Endothelial cell of umbilical vein (primary cell): ENCODE results near the gene HDHD5. TPM values are rescaled to one million over a fixed set of nuclear protein-coding genes. Genes with fewer than 3 reads are reported as not detected.

Source experiments
- BruUV-seq: library from RNA; stranded (reverse); fragments of 400-500 nt; replicated peaks from 2 replicates; lab custom pipeline; 2021; lab: Mats Ljungman, UMichigan
- CTCF ChIA-PET: fragments of 300-600, 350-600 bp; sonication (Branson Sonifier 250); formaldehyde crosslinking; loops from one replicate; lab custom pipeline; 2021; ENCODE audit warnings: antibody characterized with exemption, inconsistent platforms; lab: Charles Lee
- POLR2A ChIA-PET: fragments of 300-600, 350-600 bp; sonication (Branson Sonifier 250); formaldehyde crosslinking; loops from one replicate; lab custom pipeline; 2021; ENCODE audit warnings: antibody characterized with exemption, inconsistent platforms; lab: Charles Lee
- DNase-seq: peaks from one replicate; pipeline ENCODE4 v3.0.0-alpha.2; 2011; ENCODE audit warnings: low read depth, low spot score
- FAIRE-seq: peaks from 2 replicates; lab custom pipeline; 2011; peaks lifted over from hg19 to GRCh38; lab: Jason Lieb, UNC
- H2AFZ ChIP-seq: 2 replicates; pipeline ENCODE4 v1.6.0; 2012; ENCODE audit warnings: low read depth, low read length, control low read depth, inconsistent platforms
- H3K27ac ChIP-seq: 2 replicates; pipeline ENCODE4 v1.5.1; 2011; ENCODE audit warnings: low read depth, mild to moderate bottlenecking, control low read depth, low read length, moderate library complexity; ENCODE audit not compliant: insufficient read depth
- H3K27me3 ChIP-seq, 2 experiments: 2 replicates each; pipeline versions ENCODE4 v1.6.0 to v1.6.1; 2011; ENCODE audit warnings: low read length in 2 of 2, mixed read lengths in 1 of 2; ENCODE audit not compliant: control insufficient read depth in 2 of 2, insufficient read depth in 2 of 2
- H3K36me3 ChIP-seq, 2 experiments: 2 replicates in 1 of 2; 3 replicates in 1 of 2; pipeline ENCODE4 v1.5.1; 2011; ENCODE audit warnings: low read length in 2 of 2, mild to moderate bottlenecking in 1 of 2, moderate library complexity in 1 of 2; ENCODE audit not compliant: control insufficient read depth in 2 of 2, insufficient read depth in 2 of 2; ENCODE audit errors: extremely low read depth in 1 of 2
- H3K4me1 ChIP-seq: 3 replicates; pipeline ENCODE4 v1.5.1; 2011; ENCODE audit warnings: mild to moderate bottlenecking, low read length; ENCODE audit not compliant: control insufficient read depth, insufficient read depth; ENCODE audit errors: extremely low read depth
- H3K4me2 ChIP-seq: 2 replicates; pipeline ENCODE4 v1.6.1; 2011; ENCODE audit warnings: low read length, control low read depth, mixed read lengths; ENCODE audit not compliant: insufficient read depth
- H3K4me3 ChIP-seq, 3 experiments: fragments of 200-600 bp in 1 of 3; sonication (generic), shearing (Covaris generic) in 1 of 3; replicated peaks in 1 of 3; 2 replicates each; pipeline ENCODE4 v1.5.1; 2011 to 2016; ENCODE audit warnings: control low read depth in 3 of 3, low read length in 3 of 3, mild to moderate bottlenecking in 2 of 3, inconsistent platforms in 1 of 3, low read depth in 1 of 3, moderate library complexity in 1 of 3; ENCODE audit not compliant: insufficient read depth in 1 of 3
- H3K79me2 ChIP-seq: 2 replicates; pipeline ENCODE4 v1.6.0; 2012; ENCODE audit warnings: low read length, inconsistent platforms; ENCODE audit not compliant: control insufficient read depth, insufficient read depth
- H3K9ac ChIP-seq: replicated peaks from 2 replicates; pipeline ENCODE3; 2011; ENCODE audit warnings: low read length, control low read depth; ENCODE audit not compliant: insufficient read depth; ENCODE audit errors: extremely low read depth
- H3K9me1 ChIP-seq: replicated peaks from 3 replicates; pipeline ENCODE4 v1.6.0; 2011; ENCODE audit warnings: mild to moderate bottlenecking, low read length; ENCODE audit not compliant: control insufficient read depth, insufficient read depth; ENCODE audit errors: extremely low read depth
- H3K9me3 ChIP-seq: replicated peaks from 2 replicates; pipeline ENCODE4 v1.5.1; 2012; ENCODE audit warnings: low read length, inconsistent platforms; ENCODE audit not compliant: control insufficient read depth, insufficient read depth
- H4K20me1 ChIP-seq: replicated peaks from 2 replicates; pipeline ENCODE3; 2011; ENCODE audit warnings: mild to moderate bottlenecking, low read length; ENCODE audit not compliant: control insufficient read depth, insufficient read depth; ENCODE audit errors: extremely low read depth
- EZH2 ChIP-seq: IDR thresholded peaks from 2 replicates; pipeline ENCODE4 v1.6.1; 2012; ENCODE audit warnings: borderline replicate concordance, low read depth, mild to moderate bottlenecking, moderate library complexity, low read length, inconsistent platforms; ENCODE audit not compliant: severe bottlenecking
- FOS ChIP-seq: IDR thresholded peaks from 2 replicates; pipeline ENCODE4 v1.6.1; 2011; ENCODE audit warnings: mild to moderate bottlenecking, low read length, moderate library complexity, borderline replicate concordance; ENCODE audit not compliant: insufficient read depth
- GATA2 ChIP-seq: IDR thresholded peaks from 2 replicates; pipeline ENCODE4 v1.7.0; 2011; ENCODE audit warnings: low read depth, mild to moderate bottlenecking, moderate library complexity, mixed read lengths, low read length; ENCODE audit not compliant: insufficient read length, insufficient read depth
- JUN ChIP-seq: IDR thresholded peaks from 2 replicates; pipeline ENCODE4 v1.6.1; 2011; ENCODE audit warnings: borderline replicate concordance, low read depth; ENCODE audit not compliant: insufficient read length, insufficient read depth
- MAX ChIP-seq: IDR thresholded peaks from 2 replicates; pipeline ENCODE4 v1.6.1; 2011; ENCODE audit not compliant: insufficient read depth, insufficient read length
- MYC ChIP-seq: IDR thresholded peaks from one replicate; pipeline ENCODE4 v1.6.1; 2011; ENCODE audit warnings: mild to moderate bottlenecking, low read depth, low read length
- POLR2A ChIP-seq: IDR thresholded peaks from 2 replicates; pipeline ENCODE4 v1.6.1; 2012; ENCODE audit warnings: low read depth, mild to moderate bottlenecking, control low read depth, low read length
- POLR2AphosphoS5 ChIP-seq: IDR thresholded peaks from 2 replicates; pipeline ENCODE4 v1.6.1; 2012; ENCODE audit warnings: low read depth, mild to moderate bottlenecking, control low read depth, low read length, moderate library complexity; ENCODE audit not compliant: insufficient read depth
- dilution Hi-C: fragments of 300-500 bp; cut with MboI; formaldehyde crosslinking; loops from one replicate; pipeline ENCODE4 v1.15.0; 2019; ENCODE audit warnings: low sequenced_read_pairs; ENCODE audit not compliant: extremely low pct_ligation_motif_present
- intact Hi-C: fragments of 100-400 bp; cut with micrococcal nuclease; formaldehyde crosslinking; loops from one replicate; pipeline ENCODE4 v1.10.0; 2022
- polyA plus RNA-seq, 4 experiments: library from polyadenylated mRNA; depleted of rRNA in 3 of 4; stranded (reverse) in 3 of 4; unstranded in 1 of 4; fragments of >200 nt; gene quantifications; 2 replicates each; pipeline versions ENCODE4 v1.2.1 to v1.2.3, GENCODE V29; 2011 to 2012; ENCODE audit warnings: missing spikeins in 1 of 4
- total RNA-seq: library from RNA; stranded (reverse); gene quantifications from 2 replicates; pipeline ENCODE4 v1.2.3, GENCODE V29; 2021
- TF ChIP-seq, protein P1 (sequence below), 2 donors: IDR thresholded peaks; 1 replicate in 1 of 2; 2 replicates in 1 of 2; pipeline ENCODE4 v1.5.1; 2011; ENCODE audit warnings: low read length in 2 of 2, mild to moderate bottlenecking in 2 of 2, moderate library complexity in 2 of 2, control low read depth in 1 of 2, inconsistent platforms in 1 of 2, low read depth in 1 of 2; ENCODE audit not compliant: insufficient read depth in 1 of 2; ENCODE audit errors: extremely low read depth in 1 of 2

HDHD5 gene
- total and polyA plus RNA-seq, 2 donors (not counting 3 experiments of a cell fraction or from before 2014, with no cell fraction given), result 28.1 to 54.1 TPM

- Histone ChIP-seq H3K4me3 (no peak overlapping the region), H3K36me3 (peaks cover 0 to 4% of the 10 kb centered on the region in 2 experiments), H2AFZ (no peak overlapping the region), H4K20me1 (no peaks in the 10 kb centered on the region), H3K27ac (no peak overlapping the region), H3K9me3 (no peaks in the 10 kb centered on the region), H3K9ac (no peak overlapping the region), H3K4me1 (no peaks in the 10 kb centered on the region), H3K79me2 (no peaks in the 10 kb centered on the region), H3K9me1 (no peaks in the 10 kb centered on the region), H3K27me3 (no peaks in the 10 kb centered on the region), H3K4me2 (no peak overlapping the region)
- intact Hi-C loops, result no loop called here
- CTCF ChIA-PET, result interaction anchor here (1.1 to 1.5 kb wide), 2 partner anchors 13 to 34 kb away, joined by 3 to 4 read pairs; no protein-coding TSS in a partner anchor
- no peak for DNase-seq
- POLR2A ChIA-PET, result no interaction called here
- BruUV-seq, result no TSS peak
- dilution Hi-C loops, result no loop called here
- no peak for FAIRE-seq
- TF ChIP-seq MYC (no peak), GATA2 (no peak), EZH2 (no peak), MAX (no peak), FOS (no peak), JUN (no peak), POLR2AphosphoS5 (no peak), POLR2A (no peak)
- TF ChIP-seq, protein P1, sequence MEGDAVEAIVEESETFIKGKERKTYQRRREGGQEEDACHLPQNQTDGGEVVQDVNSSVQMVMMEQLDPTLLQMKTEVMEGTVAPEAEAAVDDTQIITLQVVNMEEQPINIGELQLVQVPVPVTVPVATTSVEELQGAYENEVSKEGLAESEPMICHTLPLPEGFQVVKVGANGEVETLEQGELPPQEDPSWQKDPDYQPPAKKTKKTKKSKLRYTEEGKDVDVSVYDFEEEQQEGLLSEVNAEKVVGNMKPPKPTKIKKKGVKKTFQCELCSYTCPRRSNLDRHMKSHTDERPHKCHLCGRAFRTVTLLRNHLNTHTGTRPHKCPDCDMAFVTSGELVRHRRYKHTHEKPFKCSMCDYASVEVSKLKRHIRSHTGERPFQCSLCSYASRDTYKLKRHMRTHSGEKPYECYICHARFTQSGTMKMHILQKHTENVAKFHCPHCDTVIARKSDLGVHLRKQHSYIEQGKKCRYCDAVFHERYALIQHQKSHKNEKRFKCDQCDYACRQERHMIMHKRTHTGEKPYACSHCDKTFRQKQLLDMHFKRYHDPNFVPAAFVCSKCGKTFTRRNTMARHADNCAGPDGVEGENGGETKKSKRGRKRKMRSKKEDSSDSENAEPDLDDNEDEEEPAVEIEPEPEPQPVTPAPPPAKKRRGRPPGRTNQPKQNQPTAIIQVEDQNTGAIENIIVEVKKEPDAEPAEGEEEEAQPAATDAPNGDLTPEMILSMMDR (IDR thresholded peaks at IDR 0.05; ENCODE audit: extremely low read depth in 1 of 2, insufficient read depth in 1 of 2, low read depth in 1 of 2, low read length in 2 of 2), result no peak
These were observed 50.6 kb downstream of the HDHD5 start for GRCh38 chr22:17108256-17109112.
